ENCODE results near the gene STX2. TPM values are rescaled to one million over a fixed set of nuclear protein-coding genes. Genes with fewer than 3 reads are reported as not detected.

Gene STX2
- total and polyA plus RNA-seq, 2 donors (not counting 3 experiments of a cell fraction or from before 2014, with no cell fraction given): 26.2 to 32.6 TPM

DNA sequence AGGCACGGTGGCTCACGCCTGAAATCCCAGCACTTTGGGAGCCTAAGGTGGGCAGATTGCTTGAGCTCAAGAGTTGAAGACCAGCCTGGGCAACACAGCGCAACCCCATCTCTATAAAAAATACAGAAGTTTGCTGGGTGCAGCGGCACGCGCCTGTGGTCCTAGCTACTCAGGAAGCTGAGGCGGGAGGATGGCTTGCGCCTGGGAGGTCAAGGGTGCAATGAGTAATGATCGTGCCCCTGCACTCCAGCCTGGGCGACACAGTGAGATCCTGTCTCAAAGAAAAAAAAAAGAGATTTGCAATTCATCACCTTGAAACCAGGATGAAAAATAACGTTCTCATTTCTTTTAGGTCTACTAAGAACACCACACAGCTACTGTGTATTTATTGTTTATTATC is 4.0 kb downstream of the STX2 start:
- TF ChIP-seq, protein P1, sequence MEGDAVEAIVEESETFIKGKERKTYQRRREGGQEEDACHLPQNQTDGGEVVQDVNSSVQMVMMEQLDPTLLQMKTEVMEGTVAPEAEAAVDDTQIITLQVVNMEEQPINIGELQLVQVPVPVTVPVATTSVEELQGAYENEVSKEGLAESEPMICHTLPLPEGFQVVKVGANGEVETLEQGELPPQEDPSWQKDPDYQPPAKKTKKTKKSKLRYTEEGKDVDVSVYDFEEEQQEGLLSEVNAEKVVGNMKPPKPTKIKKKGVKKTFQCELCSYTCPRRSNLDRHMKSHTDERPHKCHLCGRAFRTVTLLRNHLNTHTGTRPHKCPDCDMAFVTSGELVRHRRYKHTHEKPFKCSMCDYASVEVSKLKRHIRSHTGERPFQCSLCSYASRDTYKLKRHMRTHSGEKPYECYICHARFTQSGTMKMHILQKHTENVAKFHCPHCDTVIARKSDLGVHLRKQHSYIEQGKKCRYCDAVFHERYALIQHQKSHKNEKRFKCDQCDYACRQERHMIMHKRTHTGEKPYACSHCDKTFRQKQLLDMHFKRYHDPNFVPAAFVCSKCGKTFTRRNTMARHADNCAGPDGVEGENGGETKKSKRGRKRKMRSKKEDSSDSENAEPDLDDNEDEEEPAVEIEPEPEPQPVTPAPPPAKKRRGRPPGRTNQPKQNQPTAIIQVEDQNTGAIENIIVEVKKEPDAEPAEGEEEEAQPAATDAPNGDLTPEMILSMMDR (IDR thresholded peaks at IDR 0.05; ENCODE audit: extremely low read depth in 1 of 2, insufficient read depth in 1 of 2, low read depth in 1 of 2, low read length in 2 of 2): no peak
- TF ChIP-seq POLR2A (IDR thresholded peaks at IDR 0.05; ENCODE audit: low read depth, low read length): no peak
- TF ChIP-seq MYC (IDR thresholded peaks at IDR 0.05; ENCODE audit: low read depth, low read length): no peak
- TF ChIP-seq EZH2 (IDR thresholded peaks at IDR 0.05; ENCODE audit: borderline replicate concordance, low read depth, low read length, severe bottlenecking): no peak
- TF ChIP-seq FOS (IDR thresholded peaks at IDR 0.05; ENCODE audit: borderline replicate concordance, insufficient read depth, low read length): no peak
- TF ChIP-seq, protein P2, sequence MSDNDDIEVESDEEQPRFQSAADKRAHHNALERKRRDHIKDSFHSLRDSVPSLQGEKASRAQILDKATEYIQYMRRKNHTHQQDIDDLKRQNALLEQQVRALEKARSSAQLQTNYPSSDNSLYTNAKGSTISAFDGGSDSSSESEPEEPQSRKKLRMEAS (IDR thresholded peaks at IDR 0.05; ENCODE audit: insufficient read depth, insufficient read length): no peak
- TF ChIP-seq JUN (IDR thresholded peaks at IDR 0.05; ENCODE audit: borderline replicate concordance, insufficient read depth, insufficient read length, low read depth): no peak
- TF ChIP-seq GATA2 (IDR thresholded peaks at IDR 0.05; ENCODE audit: insufficient read depth, insufficient read length, low read depth, low read length): no peak
- no peak for TF ChIP-seq POLR2AphosphoS5 (IDR thresholded peaks at IDR 0.05; ENCODE audit: insufficient read depth, low read depth, low read length)
- no peaks in the 10 kb centered on the region for H4K20me1 ChIP-seq (replicated peaks; ENCODE audit: control insufficient read depth, extremely low read depth, insufficient read depth, low read length)
- no peaks in the 10 kb centered on the region for H3K9me3 ChIP-seq (replicated peaks; ENCODE audit: control insufficient read depth, insufficient read depth, low read length)
- H3K4me1 ChIP-seq (ENCODE audit: control insufficient read depth, extremely low read depth, insufficient read depth, low read length): peaks cover 5% of the 10 kb centered on the region
- no peaks in the 10 kb centered on the region for H3K27me3 ChIP-seq (ENCODE audit: control insufficient read depth in 2 of 2, insufficient read depth in 2 of 2, low read length in 2 of 2)
- H2AFZ ChIP-seq (ENCODE audit: low read depth, low read length): no peak overlapping the region
- FAIRE-seq: no peak
- H3K27ac ChIP-seq (ENCODE audit: insufficient read depth, low read depth, low read length): no peak overlapping the region
- no peaks in the 10 kb centered on the region for H3K36me3 ChIP-seq (ENCODE audit: control insufficient read depth in 2 of 2, extremely low read depth in 1 of 2, insufficient read depth in 2 of 2, low read length in 2 of 2)
- CTCF ChIA-PET: interaction anchor here (1.8 to 2.7 kb wide), 2 partner anchors 9 to 15 kb away, joined by 4 to 11 read pairs; no protein-coding TSS in a partner anchor
- no peaks in the 10 kb centered on the region for H3K9me1 ChIP-seq (replicated peaks; ENCODE audit: control insufficient read depth, extremely low read depth, insufficient read depth, low read length)
- no peak overlapping the region for H3K9ac ChIP-seq (replicated peaks; ENCODE audit: extremely low read depth, insufficient read depth, low read length)
- DNase-seq (ENCODE audit: low read depth, low spot score): no peak
- intact Hi-C loops (cut with micrococcal nuclease) (loop anchor here (5.0 kb wide), 1 partner anchor 997 kb away; no protein-coding TSS in a partner anchor), dilution Hi-C loops (cut with MboI; ENCODE audit: extremely low pct_ligation_motif_present, low sequenced_read_pairs) (no loop called here)
- no peak overlapping the region for H3K4me2 ChIP-seq (ENCODE audit: insufficient read depth, low read length)
- POLR2A ChIA-PET: no interaction called here
- BruUV-seq (replicated peaks): no TSS peak
- peaks cover 74% of the 10 kb centered on the region for H3K79me2 ChIP-seq (ENCODE audit: control insufficient read depth, insufficient read depth, low read length)
- H3K4me3 ChIP-seq (replicated peaks in 1 of 3; ENCODE audit: insufficient read depth in 1 of 3, low read depth in 1 of 3, low read length in 3 of 3): no peak overlapping the region
